ENCODE results near the gene RAD51B.
A peak's percentile ranks its signal among the peaks of the same experiment; 100 is the strongest.

Gene RAD51B

DNA sequence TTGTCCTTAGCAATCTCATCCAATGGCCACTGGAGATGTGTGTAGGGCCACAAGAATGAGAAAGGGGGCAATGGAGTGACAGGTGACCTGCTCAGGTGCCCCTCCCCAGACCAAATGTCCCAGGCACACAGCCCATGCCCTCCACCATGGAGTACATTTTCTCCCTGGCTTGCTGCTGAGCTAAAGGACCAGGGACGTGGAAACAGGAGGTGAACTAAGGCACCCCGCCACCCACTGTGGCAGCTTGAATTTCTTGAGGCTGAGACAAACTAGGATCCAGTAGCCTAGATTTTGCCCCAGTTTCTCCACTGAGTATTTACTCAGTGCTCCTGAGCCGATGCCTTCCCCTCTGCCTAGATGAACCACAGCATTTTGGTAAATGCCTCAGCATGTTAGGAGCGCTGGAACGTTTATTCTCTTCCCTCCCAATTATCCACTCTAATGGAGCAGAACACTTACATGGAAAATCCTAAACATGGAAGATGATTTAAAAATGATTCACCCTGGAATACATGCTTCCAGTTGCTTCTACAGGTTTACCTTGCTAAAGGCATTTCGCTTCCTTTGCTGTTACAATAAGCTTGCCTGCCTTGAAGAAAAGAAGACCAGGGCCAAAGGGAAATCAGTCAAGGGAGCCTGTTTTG is 775.3 kb downstream of the RAD51B start:
- no peak overlapping the region for H3K27ac ChIP-seq

DNA sequence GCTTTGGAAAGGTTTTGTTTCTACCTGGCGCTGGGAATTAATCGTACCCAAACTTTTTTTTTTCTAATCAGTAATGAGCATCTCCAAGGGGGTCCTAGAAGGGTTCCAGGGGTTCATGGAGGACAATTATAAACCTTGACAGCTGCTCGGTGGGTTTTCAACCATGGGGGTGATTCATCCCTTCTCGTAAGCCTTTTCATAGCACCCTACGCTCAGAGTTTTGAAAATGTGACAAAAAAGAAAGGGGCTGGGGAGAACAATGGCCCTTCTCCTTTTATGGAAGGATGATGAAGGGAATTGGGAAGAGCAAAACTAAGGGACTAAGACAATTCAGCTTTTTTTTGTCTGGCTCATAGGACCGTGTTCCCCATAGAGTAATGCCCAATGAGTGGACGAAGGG is 776.6 kb downstream of the RAD51B start:
- H3K27ac ChIP-seq: no peak overlapping the region
- no peak for DNase-seq (ENCODE audit: low read depth, low spot score)

More for the DNA sequence above, 775.3 kb downstream of the RAD51B start:
- DNase-seq (ENCODE audit: low read depth, low spot score): no peak

DNA sequence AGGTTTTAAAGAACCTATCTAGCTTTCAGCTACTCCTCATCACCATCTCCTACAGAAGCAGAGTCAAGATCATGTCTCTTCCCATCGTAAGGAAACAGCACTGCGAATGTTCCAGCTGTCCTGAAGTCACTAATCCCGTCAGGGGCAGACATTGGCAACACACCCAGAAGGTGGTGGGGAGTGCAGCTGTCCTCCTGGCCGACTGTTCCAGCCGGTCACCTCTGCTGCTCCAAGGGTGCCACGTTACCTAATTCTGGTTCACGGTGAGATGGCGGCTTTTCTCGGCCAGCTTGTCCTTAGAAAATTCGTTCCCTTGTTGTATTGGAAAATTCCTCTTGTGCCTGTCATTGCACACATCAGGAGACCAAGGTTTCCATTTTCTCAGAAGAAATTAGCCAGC is 777.1 kb downstream of the RAD51B start:
- H3K27ac ChIP-seq: no peak overlapping the region
- no peak for DNase-seq (ENCODE audit: low read depth, low spot score)

DNA sequence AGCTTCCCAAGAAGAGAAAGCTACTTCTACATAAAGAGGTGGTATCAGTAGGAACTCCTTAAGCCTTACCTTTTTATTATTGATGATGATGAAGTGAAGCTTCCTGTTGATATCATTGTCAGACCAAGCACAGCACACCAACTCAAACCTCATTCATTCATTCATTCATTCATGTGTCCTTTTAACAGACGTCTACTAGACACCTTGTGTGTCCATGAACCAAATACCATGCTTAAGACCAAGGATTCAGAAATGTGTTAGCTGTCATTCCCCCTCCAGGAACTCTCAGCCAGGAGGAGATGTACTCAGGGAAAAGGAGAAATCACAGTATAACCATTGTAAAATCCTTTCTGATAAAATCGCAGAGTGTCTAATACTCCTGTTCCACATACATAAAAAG is 778.5 kb downstream of the RAD51B start:
- no peak for DNase-seq (ENCODE audit: low read depth, low spot score)
- H3K27ac ChIP-seq: peak overlapping the region; percentile 95

DNA sequence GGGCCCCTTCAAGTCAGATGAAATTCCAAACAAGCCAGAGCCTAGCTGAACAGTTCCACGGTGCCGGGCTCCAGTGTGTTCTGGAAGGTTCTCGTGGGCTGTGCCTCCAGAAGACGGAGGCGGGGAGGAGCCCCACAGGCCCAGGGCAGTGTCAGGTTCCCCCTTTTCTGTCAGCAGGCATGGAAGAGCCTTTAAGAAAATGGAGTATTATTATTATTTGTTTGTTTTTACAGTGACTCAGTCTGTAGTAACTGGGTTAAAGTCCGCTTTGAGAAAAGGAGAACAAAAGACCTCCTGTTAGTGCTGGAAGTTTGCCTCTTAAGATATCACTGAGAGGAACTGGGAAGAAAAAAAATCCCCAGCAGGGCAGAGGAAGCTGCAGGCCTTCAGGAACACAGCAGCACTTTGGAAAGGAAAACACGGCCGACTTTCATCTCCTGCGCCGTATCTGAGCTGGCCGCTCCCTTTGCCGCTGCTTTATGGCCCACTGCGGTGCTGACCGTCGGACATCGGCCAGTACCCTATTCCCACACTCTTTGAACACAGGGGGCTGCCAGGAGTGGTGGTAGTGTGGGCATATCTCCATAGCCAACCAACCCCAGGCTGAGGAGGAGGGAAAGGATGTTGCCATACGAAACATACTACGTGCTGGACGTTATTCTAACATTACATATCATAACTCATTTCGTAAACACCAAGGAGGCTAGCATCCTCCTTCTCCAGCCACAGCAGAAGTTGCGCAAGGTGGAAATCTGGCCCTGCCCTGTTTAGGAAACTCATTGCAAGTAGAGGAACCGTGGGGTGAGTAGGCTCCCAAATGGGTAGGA is 779.3 kb downstream of the RAD51B start:
- peak overlapping the region; percentile 95 for H3K27ac ChIP-seq
- DNase-seq (ENCODE audit: low read depth, low spot score): peak; percentile 79

DNA sequence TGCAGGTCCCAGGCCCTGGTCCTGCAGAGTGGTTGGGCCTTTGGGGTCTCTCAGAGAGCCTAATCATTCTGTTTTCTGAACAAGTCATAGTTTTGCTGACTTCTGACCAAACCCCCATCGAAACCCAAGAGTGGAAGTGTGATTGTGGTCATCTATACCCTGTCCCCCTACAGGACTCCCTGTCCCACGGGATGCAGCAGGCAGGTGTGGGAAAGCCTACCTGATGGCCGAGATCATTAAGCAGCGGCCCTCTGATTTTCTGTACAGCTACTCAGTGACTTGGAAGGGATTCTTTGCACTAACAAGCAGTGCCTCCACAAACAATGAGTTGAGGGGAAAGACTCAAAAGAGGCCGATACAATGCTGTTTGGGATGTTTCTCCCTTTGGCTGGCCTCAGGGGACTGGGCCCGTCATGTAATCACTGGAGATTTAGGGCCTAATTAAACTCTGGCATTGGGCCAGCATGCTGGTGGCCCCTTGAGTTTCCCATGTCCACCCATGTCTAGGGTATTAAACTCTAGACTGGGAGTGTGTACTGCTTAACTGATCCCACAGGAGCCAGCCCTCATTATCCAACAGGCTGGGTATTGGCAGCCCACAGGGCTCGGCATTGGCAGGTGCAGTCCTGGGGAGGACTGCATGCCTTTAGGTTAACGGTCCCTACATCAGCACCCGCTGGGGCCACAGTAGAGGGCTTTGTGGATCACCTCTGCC is 780.5 kb downstream of the RAD51B start:
- DNase-seq (ENCODE audit: low read depth, low spot score): no peak
- H3K27ac ChIP-seq: peak overlapping the region; percentile 95

DNA sequence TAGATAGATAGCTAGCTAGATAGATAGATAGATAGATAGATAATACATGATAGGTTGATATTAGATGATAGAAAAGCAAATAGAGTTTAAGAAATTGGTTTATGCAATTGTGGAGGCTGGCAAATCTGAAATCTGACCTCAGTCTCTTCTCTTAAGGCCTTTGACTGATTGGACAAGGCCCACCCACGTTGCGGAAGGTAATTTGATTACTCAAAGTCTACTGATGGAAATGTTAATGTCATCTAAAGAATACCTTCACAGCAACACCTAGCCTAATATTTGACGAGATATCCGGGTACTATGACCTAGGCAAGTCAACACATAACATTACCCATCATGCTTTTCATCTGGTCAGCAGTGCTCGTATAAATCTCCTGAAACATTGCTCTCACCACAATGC is 782.9 kb downstream of the RAD51B start:
- DNase-seq (ENCODE audit: low read depth, low spot score): no peak
- no peak overlapping the region for H3K27ac ChIP-seq

DNA sequence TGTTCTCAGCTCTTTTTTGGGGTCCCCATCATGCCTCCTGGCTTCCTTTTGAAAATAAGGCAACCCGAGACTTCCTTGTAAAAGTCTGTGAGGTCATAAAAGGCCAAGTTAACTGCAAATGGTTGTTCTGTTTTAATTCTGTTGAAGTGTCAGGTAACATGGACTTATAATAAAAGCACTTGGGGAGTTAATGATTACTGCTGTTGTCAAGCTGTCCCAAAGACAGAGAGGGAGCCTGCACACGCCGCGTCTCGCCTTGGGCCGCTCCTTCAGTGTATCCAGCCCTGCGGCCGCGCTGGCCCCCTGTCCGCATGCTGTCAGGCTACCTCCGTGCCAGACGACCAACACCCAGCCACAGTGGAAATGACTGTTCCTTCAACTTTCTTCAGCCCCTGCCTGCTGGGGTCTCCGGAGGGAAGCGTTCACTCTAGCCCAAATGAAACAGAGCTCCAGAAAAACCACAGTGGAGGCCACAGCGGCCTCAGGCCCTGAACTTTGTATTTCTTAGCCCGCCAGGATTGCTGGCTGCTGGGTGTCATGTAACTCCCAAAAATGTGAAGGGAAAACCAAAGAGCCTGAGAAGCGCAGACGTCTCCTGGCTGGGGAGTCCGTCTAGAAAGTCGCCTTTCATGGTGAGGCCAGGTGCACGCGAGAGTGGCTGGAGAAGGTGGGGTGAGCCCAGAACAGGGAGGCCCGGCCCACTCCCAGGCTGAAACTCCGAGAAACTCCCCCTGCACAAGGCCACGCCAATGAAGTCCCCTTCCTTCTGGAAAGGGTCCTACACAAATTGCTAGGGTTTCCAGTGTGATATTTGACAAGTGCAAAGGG is 784.2 kb downstream of the RAD51B start:
- DNase-seq (ENCODE audit: low read depth, low spot score): no peak
- H3K27ac ChIP-seq: no peak overlapping the region

DNA sequence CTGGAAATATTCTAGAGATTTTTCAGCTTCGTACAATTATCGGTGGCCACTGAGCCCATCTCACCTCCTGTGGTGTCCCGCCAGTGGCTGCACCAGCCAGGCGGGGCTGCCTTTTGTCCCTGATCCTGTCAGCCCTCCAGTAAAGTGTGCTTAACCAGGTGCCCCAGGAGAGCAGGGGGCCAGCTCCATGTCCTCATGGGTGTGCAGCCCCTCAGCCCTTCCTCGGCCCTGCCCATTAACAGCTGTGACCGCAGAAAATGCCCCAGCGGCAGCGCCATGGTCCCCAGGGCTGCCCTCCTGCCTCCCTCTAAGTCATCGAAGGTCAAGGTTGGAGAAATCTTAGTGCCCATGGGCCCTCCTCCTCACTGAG is 784.8 kb downstream of the RAD51B start:
- H3K27ac ChIP-seq: no peak overlapping the region
- no peak for DNase-seq (ENCODE audit: low read depth, low spot score)

DNA sequence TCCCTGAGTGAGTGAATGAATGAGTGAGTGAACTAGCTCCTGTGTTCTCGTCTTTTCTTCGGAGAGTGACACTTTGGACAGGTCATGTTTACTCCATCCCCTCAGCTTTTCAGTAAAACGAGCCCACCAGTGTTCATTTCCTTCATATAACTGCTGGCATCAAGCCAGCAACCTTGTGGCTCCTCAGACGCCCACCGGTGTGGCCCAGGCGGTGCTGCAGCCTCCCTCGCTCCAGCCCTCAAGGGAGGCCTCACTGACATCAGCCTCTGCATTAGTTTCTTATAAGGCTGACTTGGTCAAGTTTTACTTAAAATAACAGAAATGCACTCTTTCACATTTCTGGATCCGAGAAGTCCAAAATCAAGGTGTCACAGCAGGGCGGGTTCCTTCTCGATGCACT is 785.2 kb downstream of the RAD51B start:
- H3K27ac ChIP-seq: no peak overlapping the region
- no peak for DNase-seq (ENCODE audit: low read depth, low spot score)

DNA sequence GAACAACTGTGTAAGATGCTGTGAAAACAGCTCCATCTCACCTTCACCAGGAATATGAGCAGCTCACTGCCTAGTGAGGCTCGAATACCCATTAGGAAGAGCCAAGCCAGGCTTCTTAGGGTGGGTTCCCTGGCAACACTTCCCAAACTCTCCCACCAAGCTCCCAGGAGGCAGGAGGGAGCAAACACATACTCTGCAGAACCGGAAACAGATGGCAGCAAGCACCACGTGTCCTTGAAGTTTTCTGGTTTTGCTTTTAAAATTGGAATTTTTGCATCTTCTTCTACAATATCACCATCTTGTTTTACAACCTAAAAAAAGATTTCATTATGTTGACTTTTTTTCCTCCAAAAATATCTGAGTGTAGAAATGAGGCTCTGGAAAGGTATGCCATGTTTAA is 786.6 kb downstream of the RAD51B start:
- DNase-seq (ENCODE audit: low read depth, low spot score): no peak
- no peak overlapping the region for H3K27ac ChIP-seq

DNA sequence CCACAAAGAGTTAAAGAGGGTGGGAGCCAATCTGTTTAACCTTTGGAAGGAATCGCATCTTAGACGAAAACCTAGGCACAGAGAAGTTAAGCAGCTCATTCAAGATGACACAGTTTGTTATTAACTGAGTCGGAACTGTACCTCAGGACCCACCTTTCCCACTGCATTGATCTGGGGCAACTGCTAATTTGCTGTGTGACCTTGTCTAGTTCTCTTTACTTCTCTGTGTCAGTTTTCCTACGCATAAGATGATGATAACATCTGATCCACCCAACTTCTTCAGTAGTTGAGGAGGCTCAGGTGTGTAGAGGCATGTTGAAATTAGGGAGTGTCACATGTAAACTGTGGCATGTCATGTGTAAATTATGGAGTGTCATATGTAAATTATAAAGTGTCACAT is 787.1 kb downstream of the RAD51B start:
- H3K27ac ChIP-seq: no peak overlapping the region
- no peak for DNase-seq (ENCODE audit: low read depth, low spot score)

DNA sequence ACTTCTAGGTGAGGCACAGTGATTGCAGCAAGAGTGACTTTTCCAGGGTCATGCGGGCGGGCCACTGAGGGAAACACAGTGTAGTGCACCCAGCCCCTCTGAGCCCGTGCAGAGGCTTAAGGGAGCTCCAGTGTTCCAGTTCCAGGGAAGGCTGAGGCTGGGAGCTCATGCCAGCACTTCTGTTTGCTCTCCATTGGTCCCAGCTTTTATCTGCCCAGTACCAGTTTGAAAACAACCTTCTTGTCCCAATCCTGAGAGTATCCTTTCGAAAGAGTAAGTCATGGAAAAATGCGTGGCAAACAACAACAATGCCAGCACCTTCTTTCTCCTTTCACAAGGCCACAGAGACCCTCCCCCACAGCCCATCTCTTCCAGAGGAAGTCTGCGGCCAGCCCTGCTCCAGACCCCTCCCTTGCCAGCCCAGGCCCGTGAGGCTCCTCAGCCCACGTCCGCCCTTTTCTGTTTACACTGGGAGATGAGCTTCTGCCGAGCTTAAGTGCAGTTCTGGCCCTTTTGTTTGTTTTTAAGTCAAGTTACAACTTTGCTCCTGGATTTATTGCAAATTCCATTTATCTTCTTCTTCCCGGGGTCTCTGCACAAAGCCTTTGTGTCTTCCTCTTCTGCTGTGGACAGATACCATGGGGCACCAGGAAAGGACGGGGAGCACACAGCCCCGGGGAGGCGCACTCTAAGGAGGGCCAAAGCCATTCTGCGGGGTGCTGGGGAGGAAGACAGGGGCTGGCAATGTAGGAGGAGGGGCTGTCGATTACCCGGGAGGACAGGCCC is 787.7 kb downstream of the RAD51B start:
- H3K27ac ChIP-seq: no peak overlapping the region
- no peak for DNase-seq (ENCODE audit: low read depth, low spot score)

DNA sequence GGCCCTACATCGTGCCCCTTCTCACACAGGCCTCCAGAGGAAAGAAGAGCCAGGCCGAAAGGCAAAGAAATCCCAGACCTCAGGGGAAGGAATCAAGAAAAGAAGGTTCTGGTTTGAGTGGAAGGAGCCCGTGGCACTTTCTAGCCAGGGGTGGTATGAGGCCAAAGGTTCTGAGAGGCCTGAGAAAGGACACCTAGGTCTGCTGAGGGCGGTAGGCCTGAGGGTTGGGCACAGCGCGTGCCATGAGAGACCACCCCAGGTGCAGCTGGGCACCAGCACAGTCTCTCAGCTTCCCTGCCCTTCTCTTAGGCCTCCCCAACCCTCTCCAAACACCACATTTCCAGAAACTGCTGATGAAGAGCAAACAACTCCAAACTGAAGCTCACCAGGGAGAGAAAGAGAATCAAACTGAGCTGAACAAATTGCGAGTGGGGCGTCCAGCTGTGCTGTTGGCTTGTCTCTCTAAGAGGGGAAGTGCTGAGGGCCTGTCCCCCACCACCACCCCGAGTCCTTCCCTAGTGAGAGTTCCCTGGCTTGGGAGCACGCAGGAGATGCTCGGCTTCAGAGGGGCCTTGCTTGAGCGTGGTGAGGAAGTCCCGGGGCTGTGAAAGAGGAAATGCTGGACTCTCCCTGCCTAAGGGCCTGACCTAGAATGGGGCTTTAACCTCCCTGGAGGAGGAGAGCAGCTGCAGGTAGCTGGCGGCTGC is 788.4 kb downstream of the RAD51B start:
- no peak overlapping the region for H3K27ac ChIP-seq
- DNase-seq (ENCODE audit: low read depth, low spot score): no peak

DNA sequence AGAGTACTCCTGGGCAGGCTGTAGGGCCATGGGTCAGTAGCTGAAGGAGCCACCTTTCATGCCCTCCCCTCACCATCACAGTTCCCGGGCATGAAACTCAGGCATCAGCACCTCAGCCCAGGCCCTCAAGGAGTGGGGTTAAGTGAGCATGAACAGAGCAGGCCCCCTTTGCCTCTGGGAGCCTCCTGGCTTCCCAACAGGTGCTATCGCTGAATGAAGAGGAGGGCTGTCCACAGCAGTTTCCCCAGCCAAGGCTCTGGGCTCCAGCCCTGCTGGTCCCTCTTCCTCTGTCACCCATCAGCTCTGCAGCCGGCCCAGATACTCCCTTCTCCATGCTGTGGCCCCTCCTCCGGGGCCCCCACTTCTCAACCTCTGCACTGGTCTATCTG is 789.0 kb downstream of the RAD51B start:
- H3K27ac ChIP-seq: no peak overlapping the region
- no peak for DNase-seq (ENCODE audit: low read depth, low spot score)

DNA sequence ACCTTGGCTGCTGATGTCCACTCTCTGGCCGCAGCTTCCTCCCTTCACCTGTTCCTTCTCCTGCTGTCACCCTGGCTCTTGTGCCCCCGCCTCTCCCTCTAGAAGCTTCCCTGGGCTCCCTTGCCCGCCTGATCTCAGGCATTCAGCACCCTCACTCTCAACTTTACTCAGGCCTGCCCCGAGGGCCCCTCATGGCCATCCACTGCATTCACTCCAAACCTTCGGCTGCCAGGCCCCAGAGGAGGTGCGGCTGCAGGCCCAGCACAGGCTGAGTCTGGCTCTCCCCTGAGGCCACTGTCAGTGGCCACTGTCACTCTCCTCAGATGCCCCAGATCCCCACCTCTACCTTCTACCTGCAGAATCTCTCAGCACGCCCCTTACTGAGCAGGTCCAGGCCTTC is 789.4 kb downstream of the RAD51B start:
- no peak for DNase-seq (ENCODE audit: low read depth, low spot score)
- no peak overlapping the region for H3K27ac ChIP-seq

DNA sequence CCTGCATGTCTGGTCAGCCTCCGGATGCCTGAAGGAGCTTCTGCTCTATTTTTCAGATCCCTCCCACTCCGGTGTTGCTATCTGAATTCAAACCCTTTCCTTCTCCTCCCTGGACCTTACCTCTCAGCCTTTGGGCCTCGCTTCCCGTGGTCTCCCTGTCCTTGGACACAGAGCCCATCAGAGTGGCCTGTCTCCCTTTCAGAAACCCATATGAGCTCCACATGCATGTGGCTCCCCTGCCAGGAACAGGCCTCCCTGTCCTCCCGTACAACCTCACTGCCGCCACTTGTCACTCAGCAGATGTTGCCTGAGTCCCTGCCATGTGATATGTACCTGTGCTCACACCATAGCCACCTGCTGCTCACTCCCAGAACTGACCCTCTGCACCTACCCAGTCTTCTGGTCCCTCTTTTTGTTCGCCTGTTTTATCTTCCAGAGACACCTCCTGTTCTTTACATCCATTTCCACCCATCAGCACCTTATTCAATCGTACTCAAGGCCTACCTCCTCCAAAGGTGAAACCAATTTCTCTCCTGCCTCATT is 790.7 kb downstream of the RAD51B start:
- H3K27ac ChIP-seq: no peak overlapping the region
- DNase-seq (ENCODE audit: low read depth, low spot score): no peak

DNA sequence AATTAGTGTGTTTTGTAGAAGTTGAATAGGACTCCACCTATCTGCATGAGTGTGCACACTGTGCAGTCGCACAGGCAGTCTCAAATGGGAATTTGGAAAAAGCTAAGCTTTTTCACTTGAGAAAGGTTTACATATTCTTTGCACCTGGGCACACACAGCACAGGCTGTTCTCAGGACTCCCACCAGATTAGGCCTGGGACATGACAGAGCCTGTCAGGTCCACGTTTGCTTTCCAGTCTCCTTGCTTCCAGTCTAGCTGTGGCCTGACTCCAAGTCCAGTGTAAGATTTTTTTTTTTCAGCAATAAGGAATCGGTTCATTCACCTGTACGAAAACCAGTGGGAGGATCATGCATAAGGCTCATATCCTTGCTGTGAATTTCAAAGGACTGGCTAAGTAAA is 792.0 kb downstream of the RAD51B start:
- no peak overlapping the region for H3K27ac ChIP-seq
- DNase-seq (ENCODE audit: low read depth, low spot score): no peak

DNA sequence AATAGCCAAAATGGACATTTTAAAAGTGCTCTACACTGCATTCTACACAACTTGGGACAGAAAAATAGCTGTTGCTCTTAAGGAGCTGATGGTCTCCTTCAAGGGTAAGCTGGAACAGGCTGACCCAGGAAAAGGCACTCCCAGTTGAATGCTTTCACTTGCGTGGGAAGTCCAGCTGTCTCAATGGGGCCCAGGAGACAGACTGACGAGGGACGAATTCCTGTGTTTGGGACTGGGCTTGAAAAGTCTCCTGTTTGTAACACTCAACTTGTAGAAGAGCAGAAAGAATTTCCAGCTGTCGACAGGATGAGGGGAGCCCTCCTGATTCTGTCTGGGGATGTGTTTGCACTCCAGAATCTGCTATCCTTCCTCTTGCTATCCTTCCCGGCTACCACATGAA is 792.5 kb downstream of the RAD51B start:
- H3K27ac ChIP-seq: no peak overlapping the region

More for the DNA sequence above, 792.5 kb downstream of the RAD51B start:
- DNase-seq (ENCODE audit: low read depth, low spot score): no peak

All from epithelial cell of prostate (primary cell).